Left renal cortex interstitium (tissue), 4 donors: Measurements from ENCODE around the gene SH2D1A. TPM values are rescaled to one million over a fixed set of nuclear protein-coding genes. Genes with fewer than 3 reads are reported as not detected.

Experiments
- DNase-seq, 4 donors: peaks; one replicate each; pipeline ENCODE4 v3.0.0-alpha.2; 2013; ENCODE audit warnings: low read depth in 4 of 4, low spot score in 2 of 4, missing footprints in 1 of 4
- polyA plus RNA-seq, 4 donors: library from polyadenylated mRNA; unstranded; fragments of 120-200 nt; gene quantifications; one replicate each; pipeline ENCODE4 v1.2.1, GENCODE V29; 2013; ENCODE audit not compliant: insufficient read length in 4 of 4

The SH2D1A gene
- polyA plus RNA-seq, 4 donors: 0.17 to 0.34 (median 0.23) TPM

- no peak for DNase-seq
Observed at GRCh38 chrX:124414281-124414680, 67.9 kb downstream of the SH2D1A start.

- DNase-seq: no peak
Observed at GRCh38 chrX:124415115-124415800, 68.9 kb downstream of the SH2D1A start.

- no peak for DNase-seq
Observed at GRCh38 chrX:124421898-124422655, 75.7 kb downstream of the SH2D1A start.

Other genes starting within 250 kb of the SH2D1A start
- not detected for gene TEX13D, start 13.9 kb upstream of the SH2D1A start, polyA plus RNA-seq